Peyer's patch (tissue), 4 donors: ENCODE results near the gene ADM5. TPM values are rescaled to one million over a fixed set of nuclear protein-coding genes. Genes with fewer than 3 reads are reported as not detected.

Experiments
- DNase-seq, 3 donors: peaks; one replicate each; pipeline ENCODE4 v3.0.0-alpha.2; 2017 to 2019
- H3K27ac ChIP-seq, 4 donors: fragments of 200-600 bp; sonication (generic); one replicate each; pipeline ENCODE4 v1.5.1; 2016 to 2019
- H3K27me3 ChIP-seq, 2 donors: fragments of 200-600 bp; sonication (generic); one replicate each; pipeline ENCODE4 v1.5.1; 2019
- H3K36me3 ChIP-seq, 3 donors: fragments of 200-600 bp; sonication (generic); one replicate each; pipeline ENCODE4 v1.5.1; 2016 to 2019
- H3K4me1 ChIP-seq, 4 donors: fragments of 200-600 bp; sonication (generic); one replicate each; pipeline ENCODE4 v1.5.1; 2016 to 2019
- H3K4me3 ChIP-seq, 4 donors: fragments of 200-600 bp; sonication (generic); 1 replicate in 3 of 4; 2 replicates in 1 of 4; pipeline ENCODE4 v1.5.1; 2016 to 2019; ENCODE audit warnings: mild to moderate bottlenecking in 1 of 4
- H3K9me3 ChIP-seq, 4 donors: fragments of 200-600 bp; sonication (generic); one replicate each; pipeline ENCODE4 v1.5.1; 2016 to 2019; ENCODE audit warnings: mild to moderate bottlenecking in 1 of 4
- CTCF ChIP-seq, 6 experiments: fragments of 450-650 bp in 4 of 6; fragments of 200-600 bp in 2 of 6; sonication (generic) in 1 of 6; IDR thresholded peaks; one replicate each; pipeline ENCODE4 v1.5.1; 2017 to 2019; ENCODE audit warnings: antibody characterized with exemption in 6 of 6, mild to moderate bottlenecking in 3 of 6, moderate library complexity in 1 of 6
- POLR2A ChIP-seq, 2 donors: fragments of 450-650 bp; IDR thresholded peaks; one replicate each; pipeline ENCODE4 v1.5.1; 2017; ENCODE audit warnings: antibody characterized with exemption in 2 of 2, mild to moderate bottlenecking in 2 of 2, moderate library complexity in 2 of 2
- total RNA-seq, 4 donors: library from RNA; depleted of rRNA; stranded (reverse); fragments of >200 nt; gene quantifications; one replicate each; pipeline ENCODE4 v1.1.0, GENCODE V29; 2016

ADM5 gene
- total RNA-seq, 4 donors from 2014 or later, result 4.4 to 9.1 TPM; not detected in 2

GRCh38 chr19:49700563-49700962, 11.2 kb downstream of the ADM5 start:
- no peak for DNase-seq
- H3K27me3 ChIP-seq, result no peaks in the 10 kb centered on the region
- H3K4me1 ChIP-seq, result no peaks in the 10 kb centered on the region
- H3K9me3 ChIP-seq, result no peaks in the 10 kb centered on the region
- H3K27ac ChIP-seq, result no peak overlapping the region
- no peaks in the 10 kb centered on the region for H3K36me3 ChIP-seq
- TF ChIP-seq POLR2A (IDR thresholded peaks at IDR 0.05), result no peak
- no peak for TF ChIP-seq CTCF (IDR thresholded peaks at IDR 0.05)
- H3K4me3 ChIP-seq, result no peak overlapping the region

GRCh38 chr19:49701271-49701786, 11.9 kb downstream of the ADM5 start:
- H3K27ac ChIP-seq, result no peak overlapping the region
- no peaks in the 10 kb centered on the region for H3K36me3 ChIP-seq
- H3K4me3 ChIP-seq, result no peak overlapping the region
- DNase-seq, result no peak
- no peaks in the 10 kb centered on the region for H3K4me1 ChIP-seq
- no peaks in the 10 kb centered on the region for H3K9me3 ChIP-seq
- no peaks in the 10 kb centered on the region for H3K27me3 ChIP-seq
- TF ChIP-seq POLR2A (IDR thresholded peaks at IDR 0.05) (no peak), CTCF (IDR thresholded peaks at IDR 0.05) (no peak)

GRCh38 chr19:49704888-49705642, 15.7 kb downstream of the ADM5 start:
- no peaks in the 10 kb centered on the region for H3K4me1 ChIP-seq
- H3K36me3 ChIP-seq, result no peaks in the 10 kb centered on the region
- no peak overlapping the region for H3K27ac ChIP-seq
- H3K4me3 ChIP-seq, result no peak overlapping the region
- DNase-seq, result no peak
- H3K27me3 ChIP-seq, result no peaks in the 10 kb centered on the region
- no peak for TF ChIP-seq CTCF (IDR thresholded peaks at IDR 0.05)
- no peak for TF ChIP-seq POLR2A (IDR thresholded peaks at IDR 0.05)
- H3K9me3 ChIP-seq, result no peaks in the 10 kb centered on the region

- Histone ChIP-seq H3K27me3 (no peaks in the 10 kb centered on the region), H3K4me1 (no peaks in the 10 kb centered on the region), H3K36me3 (no peaks in the 10 kb centered on the region), H3K27ac (no peak overlapping the region), H3K4me3 (no peak overlapping the region), H3K9me3 (no peaks in the 10 kb centered on the region)
- TF ChIP-seq POLR2A (IDR thresholded peaks at IDR 0.05) (no peak), CTCF (IDR thresholded peaks at IDR 0.05) (no peak)
- DNase-seq, result no peak
Measured at GRCh38 chr19:49705919-49706318, 16.5 kb downstream of the ADM5 start.

GRCh38 chr19:49710372-49710951, 21.1 kb downstream of the ADM5 start:
- H3K4me1 ChIP-seq, result no peaks in the 10 kb centered on the region
- H3K4me3 ChIP-seq, result no peak overlapping the region
- no peak for TF ChIP-seq POLR2A (IDR thresholded peaks at IDR 0.05)
- no peak for TF ChIP-seq CTCF (IDR thresholded peaks at IDR 0.05)
- no peaks in the 10 kb centered on the region for H3K36me3 ChIP-seq
- no peak overlapping the region for H3K27ac ChIP-seq
- DNase-seq, result no peak
- H3K27me3 ChIP-seq, result no peaks in the 10 kb centered on the region
- H3K9me3 ChIP-seq, result no peaks in the 10 kb centered on the region
